BLaER1 (cell line): ENCODE measurements around the gene SLC35B2.

Experiments used
- H3K27ac ChIP-seq: shearing (Covaris generic); formaldehyde crosslinking; 2 replicates; pipeline ENCODE4 v1.8.1; 2022
- H3K27me3 ChIP-seq: shearing (Covaris generic); formaldehyde crosslinking; 2 replicates; pipeline ENCODE4 v1.8.1; 2022
- H3K36me3 ChIP-seq: shearing (Covaris generic); formaldehyde crosslinking; 2 replicates; pipeline ENCODE4 v1.8.1; 2022
- H3K4me1 ChIP-seq: shearing (Covaris generic); formaldehyde crosslinking; 2 replicates; pipeline ENCODE4 v1.8.1; 2022
- H3K4me2 ChIP-seq: shearing (Covaris generic); formaldehyde crosslinking; 2 replicates; pipeline ENCODE4 v1.8.1; 2022
- H3K4me3 ChIP-seq: shearing (Covaris generic); formaldehyde crosslinking; 2 replicates; pipeline ENCODE4 v1.8.1; 2022
- H3K9ac ChIP-seq: shearing (Covaris generic); formaldehyde crosslinking; 2 replicates; pipeline ENCODE4 v1.8.1; 2022
- H3K9me3 ChIP-seq: shearing (Covaris generic); formaldehyde crosslinking; 2 replicates; pipeline ENCODE4 v1.8.1; 2022
- H4K20me1 ChIP-seq: shearing (Covaris generic); formaldehyde crosslinking; 2 replicates; pipeline ENCODE4 v1.8.1; 2022
- Cebpa-rat ChIP-seq: shearing (Covaris generic); IDR thresholded peaks from 2 replicates; pipeline ENCODE4 v1.8.1; 2022

The SLC35B2 gene

DNA sequence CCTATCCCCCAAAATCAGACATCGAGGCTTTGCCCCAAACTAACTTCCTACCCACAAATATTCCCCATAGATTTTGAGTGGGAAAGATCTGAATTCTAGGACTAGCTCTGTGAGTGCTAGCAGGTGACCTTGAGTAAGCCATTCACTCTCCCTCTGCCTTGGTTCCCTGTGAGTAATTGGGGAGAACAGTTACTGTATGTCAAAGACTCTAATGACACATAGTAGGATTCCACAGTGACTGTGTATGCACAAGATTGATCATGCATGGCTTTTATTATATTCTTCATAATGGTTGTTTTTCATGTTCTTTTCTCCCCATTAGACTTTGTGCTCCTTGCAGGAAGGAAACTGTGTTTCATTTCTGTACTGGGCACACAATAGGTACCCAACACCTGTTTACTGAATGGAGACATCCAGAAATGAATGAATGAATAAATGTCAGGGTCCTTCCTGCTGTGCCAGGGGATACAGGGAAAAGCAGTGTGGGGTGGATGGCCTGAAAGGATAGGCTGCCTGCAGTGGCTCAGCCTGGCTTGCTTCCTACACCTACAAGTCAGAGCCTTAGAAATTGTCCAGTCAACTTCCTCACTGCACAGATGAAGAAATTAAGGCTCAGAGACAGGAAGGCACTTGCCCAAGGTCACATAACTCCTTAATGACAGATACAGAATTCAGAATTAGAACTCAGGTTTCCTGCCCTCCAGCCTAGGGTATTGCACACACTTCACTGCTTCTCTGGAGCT, 12.0 kb upstream of the SLC35B2 start:
- Histone ChIP-seq H3K9me3 (no peaks in the 10 kb centered on the region), H3K36me3 (no peaks in the 10 kb centered on the region), H3K27me3 (peaks cover 55% of the 10 kb centered on the region), H3K4me1 (peaks cover 35% of the 10 kb centered on the region), H4K20me1 (peaks cover 36% of the 10 kb centered on the region), H3K4me2 (no peak overlapping the region), H3K27ac (no peak overlapping the region), H3K4me3 (no peak overlapping the region), H3K9ac (no peak overlapping the region)
- no peak for TF ChIP-seq Cebpa-rat

DNA sequence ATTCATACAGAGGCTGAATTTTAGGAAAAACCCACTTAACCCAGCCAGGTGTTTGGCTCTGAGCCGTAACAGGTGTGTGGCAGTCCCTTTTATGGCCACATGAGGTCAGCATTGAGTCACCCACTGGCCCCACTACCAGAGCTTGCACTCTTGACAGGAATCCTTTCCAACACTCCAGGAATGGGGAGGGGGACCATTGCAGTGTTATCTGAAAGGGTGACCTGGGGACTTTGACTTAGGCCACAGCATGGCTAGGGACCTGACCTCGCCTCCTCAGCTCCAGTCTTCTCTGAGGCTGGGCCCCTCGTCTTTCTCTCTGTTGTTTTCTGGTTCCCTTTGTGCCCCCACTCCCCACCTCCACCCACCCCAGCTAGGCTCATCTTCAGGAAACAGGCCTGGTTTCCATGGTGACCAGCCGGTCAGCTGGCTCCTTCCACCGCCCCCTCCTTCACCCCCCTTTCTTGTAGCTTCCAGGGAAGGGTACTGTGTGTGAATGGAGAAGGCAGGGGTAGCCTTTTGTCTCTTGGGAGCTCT, 10.8 kb upstream of the SLC35B2 start:
- no peak for TF ChIP-seq Cebpa-rat
- no peak overlapping the region for H3K27ac ChIP-seq
- peaks cover 45% of the 10 kb centered on the region for H4K20me1 ChIP-seq
- peak overlapping the region; percentile 63 for H3K4me2 ChIP-seq
- H3K4me3 ChIP-seq, result no peak overlapping the region
- no peaks in the 10 kb centered on the region for H3K36me3 ChIP-seq
- peaks cover 44% of the 10 kb centered on the region for H3K4me1 ChIP-seq
- H3K9ac ChIP-seq, result no peak overlapping the region
- H3K9me3 ChIP-seq, result no peaks in the 10 kb centered on the region
- peaks cover 52% of the 10 kb centered on the region for H3K27me3 ChIP-seq

DNA sequence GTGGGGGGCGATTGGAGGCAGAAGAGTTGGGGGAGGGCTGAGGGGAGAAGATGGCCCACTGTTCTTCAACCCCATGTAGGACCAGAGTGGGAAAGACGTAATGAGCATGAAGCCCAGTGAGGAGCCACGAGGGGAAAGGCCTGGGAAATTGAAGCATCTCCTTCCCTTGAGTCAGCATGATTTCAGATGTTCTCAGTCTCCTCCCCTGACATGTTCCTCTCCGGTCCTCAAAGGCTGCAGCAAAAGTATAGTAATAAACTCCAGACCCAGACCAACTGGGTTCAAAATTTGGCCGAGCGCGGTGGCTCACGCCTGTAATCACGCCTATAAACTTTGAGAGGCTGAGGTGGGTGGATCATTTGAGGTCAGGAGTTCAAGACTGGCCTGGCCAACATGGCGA, 9.9 kb upstream of the SLC35B2 start:
- Histone ChIP-seq H3K27ac (no peak overlapping the region), H3K4me3 (no peak overlapping the region), H3K4me2 (no peak overlapping the region), H3K9me3 (no peaks in the 10 kb centered on the region), H3K27me3 (peaks cover 43% of the 10 kb centered on the region), H3K9ac (no peak overlapping the region), H3K36me3 (peaks cover 5% of the 10 kb centered on the region), H3K4me1 (peaks cover 53% of the 10 kb centered on the region), H4K20me1 (peaks cover 48% of the 10 kb centered on the region)
- TF ChIP-seq Cebpa-rat, result no peak

DNA sequence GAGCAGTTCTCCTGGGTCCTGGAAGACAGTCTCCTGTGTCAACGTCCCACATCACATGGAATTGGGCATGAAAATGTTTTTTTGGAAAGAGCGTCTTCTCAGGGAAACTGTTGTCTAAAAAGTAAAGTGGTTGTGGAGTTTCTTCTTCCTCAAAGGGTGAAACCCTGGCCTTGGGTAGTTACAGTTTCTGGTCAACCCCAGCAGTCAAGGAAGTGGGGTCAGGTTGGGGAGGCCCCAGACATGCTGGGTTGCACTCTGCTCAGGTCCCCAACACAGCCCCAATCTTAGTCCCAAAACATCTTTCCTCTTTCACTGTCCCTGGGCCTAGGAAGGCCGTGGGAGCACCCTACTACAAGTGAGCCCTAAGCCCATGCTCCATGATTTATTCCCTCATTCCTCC, 9.0 kb upstream of the SLC35B2 start:
- no peak for TF ChIP-seq Cebpa-rat
- Histone ChIP-seq H3K4me2 (no peak overlapping the region), H3K4me1 (peaks cover 62% of the 10 kb centered on the region), H3K9me3 (no peaks in the 10 kb centered on the region), H3K4me3 (no peak overlapping the region), H3K36me3 (peaks cover 14% of the 10 kb centered on the region), H3K27me3 (peaks cover 34% of the 10 kb centered on the region), H4K20me1 (peaks cover 48% of the 10 kb centered on the region), H3K9ac (no peak overlapping the region), H3K27ac (no peak overlapping the region)

DNA sequence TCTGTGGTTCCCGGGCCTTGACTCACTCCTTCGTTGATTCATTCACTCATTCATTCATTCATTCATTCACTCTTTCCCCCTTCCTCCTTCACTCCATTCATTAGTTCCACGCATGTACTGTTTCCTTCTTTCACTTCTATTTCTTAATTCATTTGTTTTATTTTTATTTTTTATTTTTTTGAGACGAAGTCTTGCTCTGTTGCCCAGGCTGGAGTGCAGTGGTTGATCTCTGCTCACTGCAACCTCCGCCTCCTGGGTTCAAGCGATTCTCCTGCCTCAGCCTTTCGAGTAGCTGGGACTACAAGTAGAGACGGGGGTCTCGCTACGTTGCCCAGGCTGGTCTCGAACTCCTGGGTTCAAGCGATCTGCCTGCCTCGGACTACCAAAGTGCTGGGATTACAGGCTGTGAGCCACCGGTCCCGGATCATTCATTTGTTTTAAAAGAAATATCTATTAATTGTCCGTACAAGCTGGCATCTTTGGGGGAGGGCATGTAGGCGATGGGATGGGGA, 8.4 kb upstream of the SLC35B2 start:
- Histone ChIP-seq H3K27ac (no peak overlapping the region), H3K4me2 (peak overlapping the region; percentile 97), H3K27me3 (peaks cover 28% of the 10 kb centered on the region), H3K4me1 (peaks cover 68% of the 10 kb centered on the region), H3K4me3 (peak overlapping the region; percentile 98), H4K20me1 (peaks cover 48% of the 10 kb centered on the region), H3K36me3 (peaks cover 20% of the 10 kb centered on the region), H3K9me3 (no peaks in the 10 kb centered on the region), H3K9ac (no peak overlapping the region)
- TF ChIP-seq Cebpa-rat, result no peak

DNA sequence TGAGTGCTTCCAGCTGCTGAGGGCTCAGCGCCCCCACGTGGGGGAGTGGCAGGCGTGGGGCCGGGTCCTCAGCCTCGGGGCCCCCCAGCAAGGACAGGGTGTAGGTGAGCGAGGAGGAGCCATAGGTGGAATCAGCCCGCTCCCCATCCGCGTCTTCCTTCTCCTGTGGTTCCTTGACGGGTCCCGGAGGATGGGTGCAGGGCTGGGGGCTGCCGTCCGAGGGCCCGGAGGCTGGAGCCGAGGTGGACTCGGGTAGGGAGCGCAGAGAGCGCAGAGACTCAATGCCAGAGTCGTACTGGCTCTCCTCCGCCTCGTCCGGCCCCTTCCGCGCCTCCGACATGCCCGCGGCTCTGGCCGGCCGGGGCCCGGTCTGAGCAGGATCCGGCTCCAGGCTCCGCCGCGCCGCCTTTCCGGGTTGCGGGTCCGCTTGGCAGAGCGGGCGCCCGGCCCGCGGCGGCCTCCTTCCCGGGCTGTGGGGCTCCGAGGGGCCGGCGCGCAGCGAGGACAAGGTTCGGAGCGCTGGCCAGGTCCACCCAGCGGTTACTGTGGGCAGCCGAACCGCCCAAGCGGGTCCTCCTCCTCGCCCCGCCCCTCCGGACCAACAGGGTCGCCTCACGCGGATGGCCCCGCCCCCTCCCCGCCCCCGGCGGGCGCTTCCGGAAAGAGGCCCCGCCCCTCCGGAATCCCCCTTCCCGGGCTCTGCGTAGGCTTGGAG, 7.8 kb upstream of the SLC35B2 start, which contains the start of gene NFKBIE:
NFKBIE (minus strand) TSS at position 545 of the 715 bp plus-strand sequence; CDS start at position 340, 205 bp downstream.
- peaks cover 74% of the 10 kb centered on the region for H3K4me1 ChIP-seq
- peak within 1 kb of the TSS; percentile 97 for H3K4me2 ChIP-seq
- TF ChIP-seq Cebpa-rat, result no peak
- H4K20me1 ChIP-seq, result peaks cover 51% of the 10 kb centered on the region
- peak within 1 kb of the TSS; percentile 98 for H3K4me3 ChIP-seq
- H3K9me3 ChIP-seq, result no peaks in the 10 kb centered on the region
- peak within 1 kb of the TSS; percentile 89 for H3K27ac ChIP-seq
- H3K36me3 ChIP-seq, result peaks cover 26% of the 10 kb centered on the region
- peak within 1 kb of the TSS; percentile 85 for H3K9ac ChIP-seq
- peaks cover 22% of the 10 kb centered on the region for H3K27me3 ChIP-seq

DNA sequence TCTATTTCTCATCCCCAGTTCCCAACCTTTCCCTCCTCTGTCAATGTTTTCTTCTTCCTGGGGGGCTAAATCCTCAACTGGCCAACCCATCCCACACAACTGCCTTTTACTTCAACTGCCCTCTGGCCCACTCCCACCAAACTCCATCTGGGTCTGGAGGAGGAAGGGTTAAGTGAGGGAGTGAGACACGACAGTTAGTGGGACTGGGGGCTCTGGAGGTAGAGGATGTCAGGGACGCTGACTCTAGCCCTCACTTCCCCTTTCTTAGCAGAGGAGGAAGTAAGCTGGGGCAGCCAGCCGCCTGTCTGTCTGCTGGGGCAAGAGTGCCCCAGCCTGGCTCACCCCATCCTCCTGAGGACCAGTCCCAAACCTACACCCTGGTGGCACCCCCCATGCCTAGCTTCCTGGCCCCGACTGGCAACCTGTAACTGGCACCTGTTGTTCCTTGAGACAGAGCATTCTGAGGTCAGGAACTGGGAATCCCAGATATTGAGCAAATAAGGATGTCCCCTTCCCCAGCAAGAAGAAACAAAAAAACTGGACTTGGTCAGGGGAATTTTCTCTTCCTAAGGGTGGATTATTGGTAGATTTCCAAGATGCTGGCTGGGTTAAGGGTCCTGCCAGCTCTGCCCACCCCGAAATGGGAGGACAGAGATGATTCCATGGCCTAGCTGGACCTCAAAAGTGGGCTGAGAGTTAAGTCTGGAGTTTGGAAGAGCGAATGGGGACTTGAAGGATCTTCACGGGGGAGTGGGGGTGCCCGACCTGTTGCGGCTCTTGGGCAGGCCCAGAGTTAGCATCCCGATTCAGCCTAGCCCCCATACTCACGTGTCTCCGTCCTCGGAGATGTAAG, 7.1 kb upstream of the SLC35B2 start:
- Histone ChIP-seq H3K36me3 (peaks cover 33% of the 10 kb centered on the region), H3K9me3 (no peaks in the 10 kb centered on the region), H3K4me2 (peak overlapping the region; percentile 97), H3K27ac (peak overlapping the region; percentile 89), H3K27me3 (peaks cover 14% of the 10 kb centered on the region), H3K4me1 (peaks cover 69% of the 10 kb centered on the region), H4K20me1 (peaks cover 49% of the 10 kb centered on the region), H3K9ac (peak overlapping the region; percentile 85), H3K4me3 (peak overlapping the region; percentile 98)
- TF ChIP-seq Cebpa-rat, result no peak

DNA sequence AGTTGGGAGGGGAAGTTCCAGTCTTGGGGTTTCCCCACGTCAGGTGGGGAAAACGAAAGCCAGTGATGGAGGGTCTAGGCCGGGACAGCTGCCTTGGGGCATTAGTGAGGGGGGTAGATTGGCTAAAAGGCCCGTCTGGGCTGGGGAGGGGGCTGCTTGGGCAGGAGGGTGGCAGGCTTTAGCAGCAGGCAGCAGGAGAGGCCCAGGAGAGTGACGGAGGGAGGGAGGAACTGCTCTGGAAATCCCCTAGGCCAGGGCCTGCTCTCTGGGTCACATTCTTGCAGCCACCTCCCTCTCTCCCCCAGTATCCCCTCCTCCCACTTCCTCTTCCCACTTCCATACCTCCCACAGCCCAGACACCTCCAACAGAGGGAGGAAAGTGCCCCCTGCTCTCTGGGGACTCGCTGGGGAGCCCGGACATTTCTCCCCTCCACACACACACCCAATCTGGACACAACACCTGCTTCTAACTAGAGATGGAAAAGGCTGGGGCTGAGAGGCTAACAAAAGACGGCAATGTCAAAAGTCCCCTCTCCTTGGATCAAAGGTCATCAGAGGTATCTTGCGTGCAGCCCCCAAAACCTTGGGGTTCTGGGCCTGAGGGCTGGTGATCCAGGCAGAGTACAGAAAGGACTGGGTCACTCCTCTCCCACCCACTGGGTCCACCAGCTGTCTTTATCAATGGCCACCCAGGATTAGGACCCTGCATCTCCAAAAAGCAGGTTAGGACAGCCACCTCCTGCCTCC, 6.2 kb upstream of the SLC35B2 start:
- H3K4me3 ChIP-seq, result peak overlapping the region; percentile 98
- peaks cover 47% of the 10 kb centered on the region for H4K20me1 ChIP-seq
- H3K4me1 ChIP-seq, result peaks cover 61% of the 10 kb centered on the region
- peak overlapping the region; percentile 89 for H3K27ac ChIP-seq
- H3K36me3 ChIP-seq, result peaks cover 41% of the 10 kb centered on the region
- peak overlapping the region; percentile 97 for H3K4me2 ChIP-seq
- no peak for TF ChIP-seq Cebpa-rat
- H3K9me3 ChIP-seq, result no peaks in the 10 kb centered on the region
- H3K27me3 ChIP-seq, result peaks cover 6% of the 10 kb centered on the region
- peak overlapping the region; percentile 85 for H3K9ac ChIP-seq
